H1 (cell line): ENCODE results near the gene NSD2.

Experiments used
- CTBP2 ChIP-seq: IDR thresholded peaks from 2 replicates; pipeline ENCODE4 v1.7.0; 2011; ENCODE audit warnings: borderline replicate concordance, mild to moderate bottlenecking, moderate library complexity, mixed read lengths, low read length; ENCODE audit not compliant: insufficient read depth, insufficient read length
- EZH2 ChIP-seq: fragments of 200-600 bp; sonication (generic); IDR thresholded peaks from 2 replicates; pipeline ENCODE4 v1.7.1; 2012; ENCODE audit warnings: low read depth, mild to moderate bottlenecking, moderate library complexity, low read length, inconsistent platforms; ENCODE audit not compliant: severe bottlenecking
- TAF1 ChIP-seq: IDR thresholded peaks from 2 replicates; pipeline ENCODE4 v1.6.1; 2011; ENCODE audit warnings: mild to moderate bottlenecking, low read depth, low read length
- ZNF274 ChIP-seq: IDR thresholded peaks from 2 replicates; pipeline ENCODE4 v1.7.0; 2012; ENCODE audit warnings: low read length, borderline replicate concordance; ENCODE audit errors: extremely low read depth

- TF ChIP-seq CTBP2 (no peak), EZH2 (no peak), ZNF274 (no peak), TAF1 (no peak)
Observed at GRCh38 chr4:1902243-1902642, 31.1 kb downstream of the NSD2 start.
